Spleen (tissue), 7 donors: ENCODE measurements around the gene RFX1.

Experiments
- CTCF ChIP-seq, 11 experiments: fragments of 200-600 bp in 7 of 11; fragments of 450-650 bp in 4 of 11; sonication (generic) in 4 of 11; IDR thresholded peaks in 8 of 11; conservative IDR thresholded peaks in 3 of 11; 1 replicate in 7 of 11; 2 replicates in 4 of 11; pipeline versions ENCODE4 v1.4.0 to v1.8.0; 2016 to 2021; ENCODE audit warnings: antibody characterized with exemption in 11 of 11, inconsistent platforms in 4 of 11, mild to moderate bottlenecking in 1 of 11
- POLR2A ChIP-seq, 3 donors: fragments of 450-650 bp; IDR thresholded peaks; one replicate each; pipeline ENCODE4 v1.5.1; 2017; ENCODE audit warnings: antibody characterized with exemption in 3 of 3, mild to moderate bottlenecking in 1 of 3
- POLR2AphosphoS5 ChIP-seq, 3 donors: sonication (generic); formaldehyde crosslinking; IDR thresholded peaks; one replicate each; pipeline ENCODE4 v1.5.1; 2017; ENCODE audit warnings: antibody characterized with exemption in 3 of 3
- donor health status: DM: no; HTN: no; CAD: no; lungs with moderate emphysema.
- donor health status: DM: no; HTN: no; CAD: no.
- donor health status: DM: no; HTN: no; CAD: no.

DNA sequence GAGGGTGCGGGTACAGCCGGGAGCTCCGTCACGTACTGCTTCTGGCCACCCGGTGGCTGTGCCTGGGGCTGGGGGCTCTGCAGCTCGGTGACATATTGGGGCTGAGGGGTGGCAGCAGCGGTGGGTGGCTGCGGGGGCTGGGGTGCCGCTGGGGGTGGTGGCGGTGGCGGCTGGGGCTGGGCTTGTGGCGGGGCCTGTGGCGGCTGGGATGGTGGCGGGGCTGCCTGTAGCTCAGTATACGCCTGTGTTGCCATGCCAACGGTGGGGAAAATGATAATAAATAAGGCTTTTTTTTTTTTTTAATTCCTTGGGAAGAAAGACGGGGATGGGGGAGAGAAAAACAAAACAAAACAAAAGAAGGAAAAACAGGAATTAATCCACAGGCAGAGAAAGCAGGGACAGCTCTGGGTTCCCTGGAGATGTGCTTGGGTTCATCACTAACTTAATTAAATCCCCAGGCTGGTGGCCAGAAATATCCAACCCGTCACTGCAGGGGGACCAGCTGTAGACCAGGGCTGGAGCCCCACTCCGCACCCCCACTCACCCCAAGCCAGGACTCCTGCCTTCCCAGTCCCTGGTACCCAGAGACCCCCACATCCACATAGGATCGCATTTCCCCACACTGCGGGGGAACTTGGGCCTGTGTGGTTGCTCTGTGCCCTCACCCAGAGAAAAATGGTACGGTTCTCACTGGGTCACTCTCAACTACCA lies 12.4 kb downstream of the RFX1 start:
- no peak for TF ChIP-seq CTCF (IDR thresholded peaks at IDR 0.05 in 8 of 11, conservative IDR thresholded peaks at IDR 0.05 in 3 of 11)
- TF ChIP-seq POLR2AphosphoS5 (IDR thresholded peaks at IDR 0.05) = no peak
- TF ChIP-seq POLR2A (IDR thresholded peaks at IDR 0.05) = no peak
